LHCN-M2 (cell line): Measurements from ENCODE around the gene FGF5. TPM values are rescaled to one million over a fixed set of nuclear protein-coding genes. Genes with fewer than 3 reads are reported as not detected.
A peak's percentile ranks its signal among the peaks of the same experiment; 100 is the strongest.
"Not testable (repeated sequence)": the region's sequence is repeated elsewhere in the genome, so short reads cannot be mapped to it uniquely, and the experiment has no call there.

Experiments
- DNase-seq: peaks from one replicate; pipeline ENCODE4 v3.0.0-alpha.2; 2012; ENCODE audit warnings: low read depth
- total RNA-seq: library from RNA; depleted of rRNA; stranded (reverse); fragments of >200 nt; gene quantifications from 2 replicates; pipeline ENCODE4 v1.2.3, GENCODE V29; 2014

The FGF5 gene
- total RNA-seq, 1 experiment from 2014 or later: 7.9 TPM

GRCh38 chr4:80294206-80294605, 27.7 kb downstream of the FGF5 start:
- no peak for DNase-seq

- DNase-seq: no peak
Observed at GRCh38 chr4:80295336-80295735, 28.9 kb downstream of the FGF5 start.

DNA sequence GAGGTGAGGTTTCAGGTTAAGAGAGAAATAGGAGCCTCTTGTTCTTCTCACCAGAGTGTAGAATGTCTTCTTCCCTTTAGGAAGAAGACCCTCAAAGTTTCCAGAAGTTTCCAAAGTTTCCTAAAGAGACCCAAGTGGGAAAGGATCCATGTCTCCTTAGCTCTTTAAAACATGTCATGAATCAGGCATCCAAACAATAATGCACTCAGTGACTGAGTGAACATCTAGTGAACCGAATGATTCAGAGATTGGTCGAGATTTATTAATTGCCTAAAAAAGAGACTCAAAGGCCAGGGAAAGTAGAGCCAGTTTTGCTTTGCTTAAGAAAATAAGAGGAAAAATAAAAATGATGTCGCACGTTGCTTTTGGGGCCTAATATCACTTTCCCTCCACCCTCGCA, 29.4 kb downstream of the FGF5 start:
- DNase-seq: no peak

DNA sequence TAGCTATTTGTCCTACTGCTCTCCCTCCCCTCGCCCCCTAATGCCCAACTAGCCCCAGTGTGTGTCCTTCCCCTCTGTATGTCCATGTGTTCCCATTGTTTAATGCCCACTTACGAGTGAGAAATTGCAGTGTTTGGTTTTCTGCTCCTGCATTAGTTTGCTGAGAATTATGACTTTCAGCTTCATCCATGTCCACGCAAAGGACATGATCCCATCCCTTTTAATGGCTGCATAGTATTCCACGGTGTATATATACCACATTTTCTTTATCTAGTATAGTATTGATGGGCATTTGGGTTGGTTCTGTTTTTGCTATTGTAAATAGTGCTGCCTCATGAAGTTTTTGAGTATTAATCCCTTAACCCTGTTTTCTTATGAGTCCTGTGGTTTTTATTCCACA, 35.4 kb downstream of the FGF5 start:
- no peak for DNase-seq

- DNase-seq: no peak
Observed at GRCh38 chr4:80302616-80303223, 36.3 kb downstream of the FGF5 start.

DNA sequence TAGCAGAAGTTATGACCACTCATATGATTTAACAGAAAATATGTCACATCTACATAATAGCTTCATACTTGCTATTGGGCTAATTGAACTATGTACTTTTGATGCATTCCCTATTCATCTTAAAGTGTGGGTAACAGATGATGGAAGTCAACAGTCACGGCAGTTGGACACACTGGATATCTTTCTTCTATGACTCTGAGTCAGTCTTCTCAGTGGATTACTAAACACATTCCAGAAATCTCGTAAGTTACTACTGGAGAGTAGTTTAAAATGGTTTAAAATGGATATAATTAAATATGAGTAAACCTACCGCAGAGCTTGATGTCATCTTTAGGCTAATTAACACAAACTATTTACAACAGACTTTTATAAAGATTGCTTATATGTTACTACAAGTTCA, 39.0 kb downstream of the FGF5 start:
- DNase-seq: peak; percentile 87

DNA sequence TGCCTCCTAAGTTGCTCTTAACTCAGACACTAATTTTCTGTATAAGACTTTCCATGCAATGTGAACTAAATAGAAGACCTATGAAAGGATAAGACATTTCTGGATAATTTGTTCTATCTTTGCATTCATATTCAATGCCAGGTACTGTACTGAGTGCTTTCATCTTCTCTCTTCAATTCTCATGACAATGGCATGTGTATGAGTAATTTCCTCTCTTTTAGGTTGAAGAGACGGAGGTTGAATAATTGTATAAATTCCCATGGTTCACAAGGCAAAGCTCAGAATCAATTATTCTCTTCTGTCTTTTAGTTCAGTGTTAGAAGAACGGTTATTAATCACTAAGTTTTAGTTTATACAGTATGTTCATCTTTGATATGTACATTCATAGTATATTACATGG, 39.8 kb downstream of the FGF5 start:
- DNase-seq: peak; percentile 56

GRCh38 chr4:80307183-80307735, 40.8 kb downstream of the FGF5 start:
- peak; percentile 54 for DNase-seq

- DNase-seq: peak; percentile 71
Observed at GRCh38 chr4:80307774-80308465, 41.5 kb downstream of the FGF5 start.

GRCh38 chr4:80308466-80308822, 42.0 kb downstream of the FGF5 start:
- no peak for DNase-seq

GRCh38 chr4:80309294-80310004, 43.0 kb downstream of the FGF5 start:
- peak; percentile 95 for DNase-seq

DNA sequence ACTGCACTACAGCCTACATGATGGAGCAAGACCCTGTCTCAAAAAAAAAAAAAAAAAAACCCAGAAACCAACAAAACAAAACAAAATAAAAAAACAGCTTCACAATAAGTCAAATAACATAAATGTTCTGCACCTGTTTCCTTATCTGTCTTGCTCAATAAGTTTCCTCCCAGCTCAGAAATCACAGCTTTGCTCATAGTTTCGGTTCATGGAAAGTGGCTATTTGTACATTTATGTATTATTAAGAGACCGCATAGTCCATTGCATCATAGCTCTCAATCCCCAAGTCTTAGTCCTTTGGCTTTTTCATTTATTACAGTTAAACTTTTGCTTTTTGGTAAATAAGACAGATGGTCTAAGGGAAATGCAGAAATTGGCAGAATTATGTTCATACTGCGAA, 44.7 kb downstream of the FGF5 start:
- DNase-seq: peak; percentile 43

- no peak for DNase-seq
Observed at GRCh38 chr4:80312124-80312523, 45.7 kb downstream of the FGF5 start.

DNA sequence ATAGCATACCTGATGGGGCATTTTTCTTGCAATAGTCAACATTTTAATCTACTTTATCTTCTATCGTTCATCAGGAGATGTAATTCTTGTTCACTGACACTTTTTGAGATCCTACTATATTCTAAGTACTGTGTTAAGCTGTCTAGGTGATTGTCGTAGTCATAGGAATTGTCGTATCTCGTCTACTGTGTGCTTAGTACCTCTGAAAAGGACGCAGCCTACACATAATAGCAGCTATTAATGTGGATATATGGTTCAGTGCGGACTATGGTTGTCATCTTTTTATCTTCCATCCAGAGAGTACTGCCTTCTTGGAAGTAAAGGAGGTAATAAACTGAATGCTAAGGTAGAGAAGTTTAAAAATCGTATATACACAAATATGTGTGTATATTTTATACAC, 47.2 kb downstream of the FGF5 start:
- DNase-seq: no peak

DNA sequence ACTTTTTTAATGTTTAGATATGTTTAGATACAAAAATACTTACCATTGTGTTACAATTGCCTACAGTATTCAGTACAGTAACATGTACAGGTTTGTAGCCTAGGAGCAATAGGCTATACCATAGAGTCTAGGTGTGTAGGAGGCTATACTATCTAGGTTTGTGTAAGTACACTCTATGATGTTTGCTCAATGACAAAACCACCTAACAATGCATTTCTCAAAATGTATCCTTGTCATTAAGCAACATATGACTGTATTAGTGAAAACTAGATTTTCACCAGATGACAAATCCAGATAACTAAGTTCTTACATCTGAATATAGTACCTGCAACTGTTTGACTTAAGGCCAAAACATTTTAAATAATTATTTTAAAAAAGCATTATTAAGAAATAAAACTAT, 49.4 kb downstream of the FGF5 start:
- not testable (repeated sequence) for DNase-seq

- no peak for DNase-seq
Observed at GRCh38 chr4:80321341-80321740, 54.9 kb downstream of the FGF5 start.

GRCh38 chr4:80321776-80322175, 55.3 kb downstream of the FGF5 start:
- no peak for DNase-seq

- DNase-seq: peak; percentile 52
Observed at GRCh38 chr4:80322716-80323115, 56.3 kb downstream of the FGF5 start.

DNA sequence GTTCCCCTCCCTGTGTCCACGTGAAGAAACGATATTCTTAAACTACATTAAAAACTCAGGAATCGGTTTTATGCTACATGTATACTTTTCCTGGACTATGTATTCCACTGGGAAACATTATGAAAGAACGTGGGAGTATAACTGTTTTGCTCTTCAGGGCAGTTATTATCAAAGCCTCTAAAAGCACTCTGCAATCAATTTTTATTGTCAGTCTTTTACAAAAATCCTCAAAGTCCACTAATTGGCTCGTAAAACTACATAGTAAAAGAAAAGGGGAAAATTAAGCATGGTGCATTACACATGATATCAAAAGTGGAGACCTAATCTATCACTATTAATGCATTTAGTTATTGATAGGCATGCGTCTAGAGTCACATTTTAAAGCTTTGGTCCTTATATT, 57.7 kb downstream of the FGF5 start:
- no peak for DNase-seq

DNA sequence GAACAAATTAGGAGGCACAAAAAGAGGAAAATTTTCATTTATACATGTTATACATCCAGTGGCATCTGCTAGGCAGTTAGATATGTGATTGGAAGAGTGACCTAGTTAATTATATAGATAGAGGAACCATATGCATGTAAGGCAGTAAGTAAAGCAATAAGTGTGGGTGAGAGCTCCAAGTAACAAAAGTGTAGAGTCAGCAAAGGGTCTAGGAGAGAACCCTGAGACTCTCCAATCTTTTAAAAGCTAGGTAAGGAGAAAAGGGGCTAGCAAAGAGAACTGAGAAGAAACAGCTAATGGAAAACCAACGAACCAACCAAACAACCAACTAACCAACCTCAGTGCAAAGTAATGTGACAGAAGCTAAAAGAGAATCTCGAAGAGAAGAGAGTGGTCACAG, 65.2 kb downstream of the FGF5 start:
- DNase-seq: no peak

DNA sequence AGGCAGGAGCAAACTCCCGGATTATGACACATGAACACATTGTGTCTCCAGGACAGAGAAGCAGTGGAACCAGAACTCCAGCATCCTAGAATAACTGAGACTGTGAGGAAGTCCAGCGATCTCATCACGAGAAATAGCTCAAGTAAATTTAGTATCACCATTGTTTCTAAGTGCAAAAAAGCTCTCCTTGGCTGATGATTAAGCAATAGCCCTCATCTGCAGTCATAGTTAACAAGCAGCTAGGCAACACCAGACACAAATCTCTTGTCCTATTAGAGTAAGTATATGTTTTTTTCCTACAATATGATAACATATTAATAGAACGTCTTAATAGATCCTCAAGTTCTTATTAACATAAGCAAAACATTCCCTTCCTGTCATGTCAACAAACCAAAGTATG, 66.7 kb downstream of the FGF5 start:
- DNase-seq: no peak

DNA sequence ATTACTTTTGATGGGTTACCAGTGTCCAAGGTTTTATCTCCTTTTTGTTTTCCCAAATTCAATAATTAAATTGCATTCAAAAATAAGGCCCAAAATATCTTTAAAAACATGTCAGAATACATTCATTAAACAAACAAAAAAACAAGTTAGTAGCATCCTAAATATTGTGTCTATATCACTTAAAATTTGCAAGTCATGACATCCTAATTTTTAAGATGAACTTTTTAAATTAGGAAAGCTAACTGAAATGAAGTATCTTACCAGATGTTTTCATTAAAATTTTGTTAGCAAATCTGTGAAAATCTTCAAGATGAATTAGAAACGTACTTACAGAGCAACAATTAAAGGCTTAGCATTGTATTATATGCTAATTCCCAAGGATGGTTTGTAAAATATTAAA, 68.1 kb downstream of the FGF5 start:
- DNase-seq: no peak

- DNase-seq: no peak
Observed at GRCh38 chr4:80335226-80335553, 68.7 kb downstream of the FGF5 start.
